HG03064 (cell line): ENCODE measurements around the gene SOSTDC1.
"Not testable (repeated sequence)": the region's sequence is repeated elsewhere in the genome, so short reads cannot be mapped to it uniquely, and the experiment has no call there.

Source experiments
- ATAC-seq: cut with Tn5 transposase; IDR thresholded peaks from one replicate; pipeline ENCODE4 v1.9.1; 2021; ENCODE audit warnings: low read depth; ENCODE audit not compliant: unreplicated experiment

Gene SOSTDC1

DNA sequence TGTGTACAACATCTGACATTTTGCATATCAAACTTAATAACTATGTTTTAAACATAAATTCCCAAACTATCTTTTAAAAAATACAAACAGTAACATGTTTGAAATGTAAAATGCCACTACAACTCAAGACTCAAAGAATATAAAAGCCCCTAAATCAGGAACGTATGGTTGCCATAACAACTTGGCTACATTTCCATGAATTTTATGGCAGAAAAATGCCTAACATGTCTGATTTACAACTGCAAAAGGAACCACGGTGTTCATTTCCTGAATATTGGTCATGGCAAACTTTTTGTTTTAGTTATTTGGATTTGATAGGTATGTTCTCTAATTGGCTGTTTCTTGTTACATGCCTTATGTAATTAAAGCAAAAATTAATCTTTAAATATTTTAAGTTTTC is 2.0 kb downstream of the SOSTDC1 start:
- no peak for ATAC-seq

- ATAC-seq, result no peak
Measured at GRCh38 chr7:16462431-16462889, 3.1 kb downstream of the SOSTDC1 start.

DNA sequence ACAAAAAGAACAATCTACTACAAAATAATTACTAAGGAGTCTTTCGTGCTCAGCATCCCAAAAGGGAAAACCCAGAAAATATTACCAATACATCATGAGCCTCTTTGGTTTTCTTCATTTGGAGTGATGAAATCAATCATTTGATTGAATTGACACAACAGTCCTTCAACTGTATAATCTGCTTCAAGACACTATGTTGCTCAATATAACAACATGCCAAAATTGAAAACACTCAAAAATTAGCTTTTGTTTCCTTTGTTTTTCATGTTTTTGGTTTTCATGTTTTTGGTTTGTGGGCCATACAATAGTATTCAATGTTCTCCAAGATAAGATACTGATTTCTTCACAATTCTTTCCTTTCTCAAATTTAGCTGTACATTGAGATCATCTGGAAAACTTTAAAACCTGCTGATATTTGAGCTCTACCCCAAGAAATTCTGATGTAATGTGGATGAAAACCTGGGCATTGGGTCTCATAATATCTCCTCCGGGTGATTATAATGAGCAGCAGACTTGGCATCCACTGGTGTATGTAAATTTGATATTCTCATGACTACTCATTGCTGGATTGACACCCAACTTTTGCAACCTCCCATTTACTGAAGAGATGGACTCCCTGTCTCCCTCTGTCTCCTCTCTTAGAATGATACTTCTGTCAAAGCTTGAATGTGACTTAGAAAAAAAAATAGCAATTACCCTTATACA is 4.6 kb downstream of the SOSTDC1 start:
- ATAC-seq, result no peak

GRCh38 chr7:16456303-16456702 is 9.2 kb downstream of the SOSTDC1 start:
- ATAC-seq, result not testable (repeated sequence)

DNA sequence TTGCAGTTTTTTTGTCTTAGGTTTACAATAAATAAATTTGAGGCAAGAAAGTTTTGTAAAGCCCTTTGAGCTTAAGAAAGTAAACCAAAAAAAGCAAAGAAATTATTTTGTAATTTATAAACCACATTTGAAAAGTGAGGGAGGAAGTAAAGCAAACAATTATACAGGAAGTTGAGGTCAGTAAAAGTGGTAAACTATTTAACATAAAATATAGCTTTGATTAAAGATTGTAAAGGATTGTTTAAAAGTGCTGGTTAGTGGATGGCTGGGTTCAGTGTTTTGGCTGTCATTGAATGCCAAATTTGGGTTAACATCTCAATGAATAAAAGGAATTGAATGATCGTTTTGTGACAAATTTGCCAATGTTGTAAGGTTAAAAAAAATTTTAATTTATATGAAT is 9.9 kb downstream of the SOSTDC1 start:
- ATAC-seq, result no peak

DNA sequence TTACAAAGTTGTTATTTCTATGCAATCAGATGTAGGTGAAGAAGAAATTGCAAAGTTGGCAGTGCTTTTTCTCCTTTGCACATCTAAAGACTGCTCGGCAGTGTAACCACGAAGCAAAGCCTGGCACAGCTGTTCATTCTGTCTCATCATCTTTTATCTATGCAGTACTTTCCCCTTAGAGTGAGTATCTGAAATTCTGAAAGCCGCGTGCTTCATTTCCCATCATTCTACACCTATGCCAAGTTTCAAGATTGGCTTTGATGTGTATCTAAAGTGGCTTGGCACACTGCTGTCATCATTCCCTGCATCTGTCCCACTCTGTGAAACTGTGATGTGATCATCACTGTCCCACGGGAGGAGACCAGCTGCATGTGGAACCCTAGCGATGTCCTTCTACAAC is 15.2 kb downstream of the SOSTDC1 start:
- ATAC-seq, result no peak

DNA sequence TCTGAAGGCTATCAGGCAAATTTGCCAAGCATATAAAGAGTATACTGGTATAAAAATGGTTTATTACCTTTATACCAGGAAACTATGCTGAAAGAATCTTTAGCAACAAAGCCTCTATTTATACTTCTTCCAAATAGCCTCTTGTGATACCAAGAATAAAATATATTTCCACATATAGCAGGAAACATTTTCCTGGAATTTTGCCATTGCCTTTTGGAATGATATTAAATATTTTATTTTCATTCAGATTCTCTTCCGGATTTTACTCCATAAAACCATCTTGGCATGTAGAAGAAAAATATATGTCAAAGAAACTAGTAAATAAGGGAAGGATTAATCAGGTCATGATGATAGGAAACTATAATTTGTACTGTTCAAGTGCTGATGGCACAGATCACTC is 17.7 kb downstream of the SOSTDC1 start:
- no peak for ATAC-seq

- ATAC-seq, result no peak
Measured at GRCh38 chr7:16446508-16446907, 19.0 kb downstream of the SOSTDC1 start.

DNA sequence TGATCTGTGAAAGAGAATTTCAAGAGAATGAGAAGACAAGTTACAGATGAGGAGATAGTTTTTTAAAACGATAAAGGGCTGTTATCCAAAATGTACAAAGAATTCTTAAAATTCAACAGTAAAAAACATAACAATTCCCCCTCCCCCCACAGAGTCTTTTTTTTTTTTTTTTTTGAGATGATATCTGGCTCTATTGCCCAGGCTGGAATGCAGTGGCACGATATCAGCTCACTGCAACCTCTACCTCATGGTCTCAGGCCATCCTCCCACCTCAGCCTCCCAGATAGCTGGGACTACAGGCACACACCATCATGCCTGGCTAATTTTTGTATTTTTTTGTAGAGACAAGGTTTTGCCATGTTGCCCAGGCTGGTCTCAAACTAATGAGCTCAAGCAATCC is 21.7 kb downstream of the SOSTDC1 start:
- not testable (repeated sequence) for ATAC-seq

DNA sequence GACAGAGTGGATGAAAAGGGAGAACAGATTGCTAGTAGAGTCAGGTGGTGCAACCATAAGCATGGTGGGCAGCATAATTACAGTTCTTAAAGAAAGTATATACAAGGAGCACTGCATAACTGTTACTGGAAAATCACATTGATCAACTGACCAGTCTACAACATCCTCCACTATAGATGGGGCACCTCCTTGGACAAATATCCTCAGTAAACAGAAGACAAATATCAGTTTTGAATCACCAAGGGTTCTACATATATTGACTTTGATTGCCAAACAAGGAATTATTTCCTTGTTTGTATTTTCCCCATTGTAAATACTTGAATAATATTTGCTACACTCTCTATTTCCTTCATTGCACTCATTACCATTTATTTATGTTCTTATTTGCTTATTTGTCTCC is 26.6 kb downstream of the SOSTDC1 start:
- no peak for ATAC-seq

DNA sequence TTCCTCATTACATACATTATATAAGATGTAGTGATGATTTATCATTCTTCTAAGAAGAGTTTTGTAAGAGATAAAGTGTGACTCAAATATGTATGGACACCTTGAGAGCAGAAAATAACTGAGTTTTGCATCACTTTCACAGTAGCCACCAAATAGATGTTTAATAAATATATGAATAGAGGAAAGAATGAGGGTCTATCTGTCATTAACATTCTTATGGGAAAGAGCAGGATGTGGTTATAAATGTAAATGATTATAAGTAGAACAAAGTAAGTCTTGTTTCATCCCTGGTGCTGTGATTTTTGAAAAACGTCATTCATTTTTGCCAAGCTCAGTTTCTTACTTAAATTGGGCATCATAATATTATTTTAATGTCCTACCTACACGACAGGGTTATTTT is 29.2 kb downstream of the SOSTDC1 start:
- ATAC-seq, result no peak

GRCh38 chr7:16433568-16434122 is 31.9 kb downstream of the SOSTDC1 start:
- ATAC-seq, result no peak

GRCh38 chr7:16432425-16432731 is 33.2 kb downstream of the SOSTDC1 start:
- ATAC-seq, result no peak

DNA sequence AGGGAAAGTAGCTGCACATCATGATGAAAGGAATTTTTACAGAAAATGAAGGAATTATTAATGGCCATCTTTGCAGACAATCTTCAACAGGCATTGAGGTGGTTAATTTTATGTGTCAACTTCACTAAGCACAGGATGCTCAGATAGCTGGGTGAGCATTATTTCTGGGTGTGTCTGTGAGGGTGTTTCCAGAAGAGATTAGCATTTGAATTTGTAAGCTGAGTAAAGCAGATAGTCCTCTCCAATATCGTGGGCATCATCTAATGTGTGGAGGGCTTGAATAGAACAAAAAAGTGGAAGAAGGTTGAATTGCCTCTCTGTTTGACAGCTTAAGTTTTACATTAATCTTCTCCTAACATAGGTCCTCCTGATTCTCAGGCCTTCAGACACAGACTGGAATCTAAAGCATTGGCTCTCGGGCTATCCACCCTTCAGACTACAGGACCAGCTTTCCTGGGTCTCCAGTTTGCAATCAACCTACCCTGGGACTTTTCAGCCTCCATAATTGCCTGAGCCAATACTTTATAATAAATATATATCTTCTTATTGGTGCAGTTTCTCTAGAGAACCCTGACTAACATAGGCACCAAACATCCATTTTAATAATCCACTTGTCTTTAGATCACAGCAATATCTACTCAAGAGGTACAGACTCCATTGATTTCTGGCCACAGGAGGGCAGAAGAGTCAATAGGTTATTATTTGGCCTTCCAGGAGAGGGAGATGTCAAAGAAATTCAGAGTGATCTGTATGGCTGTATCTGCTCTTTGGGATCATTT is 33.7 kb downstream of the SOSTDC1 start:
- ATAC-seq, result no peak

DNA sequence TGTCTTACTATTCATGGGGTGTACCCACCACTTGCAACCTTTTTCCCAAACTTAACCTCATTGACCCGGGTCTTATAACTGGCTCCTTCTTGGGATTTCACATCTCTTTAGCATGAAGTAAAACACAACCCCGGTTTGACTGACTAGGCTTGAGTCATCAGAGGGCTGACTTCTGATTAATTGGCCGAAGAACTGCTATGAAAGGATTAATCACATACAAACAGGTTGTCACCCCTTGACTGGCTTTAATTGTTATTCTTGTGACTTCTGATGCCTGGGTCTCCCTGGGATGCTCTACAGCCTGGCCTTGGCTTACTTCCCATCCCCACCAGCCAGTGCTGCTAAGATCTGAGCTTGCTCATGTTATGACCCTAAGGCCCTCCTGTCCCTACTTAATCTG is 35.4 kb downstream of the SOSTDC1 start:
- no peak for ATAC-seq

DNA sequence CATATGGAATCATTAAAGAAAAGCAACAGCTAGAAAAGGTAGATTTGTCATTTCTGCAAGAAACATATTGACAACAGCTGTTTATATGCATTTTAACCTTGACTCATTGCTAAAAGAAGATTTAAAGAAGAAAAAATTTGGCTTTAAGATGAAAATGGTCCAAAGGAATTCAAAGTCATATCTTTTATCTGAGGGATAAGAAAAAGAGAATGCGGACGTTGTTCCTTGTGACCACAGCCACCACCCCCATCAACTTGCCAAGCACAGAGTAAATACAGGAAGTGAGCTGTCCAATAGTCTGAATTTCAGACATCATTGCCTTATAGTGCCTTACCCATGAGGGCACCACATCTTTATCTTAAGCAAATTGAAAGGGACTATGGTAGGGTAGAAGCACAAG is 36.9 kb downstream of the SOSTDC1 start:
- no peak for ATAC-seq

GRCh38 chr7:16428182-16428581 is 37.4 kb downstream of the SOSTDC1 start:
- ATAC-seq, result no peak

- no peak for ATAC-seq
Measured at GRCh38 chr7:16423761-16424160, 41.8 kb downstream of the SOSTDC1 start.

GRCh38 chr7:16422917-16423316 is 42.6 kb downstream of the SOSTDC1 start:
- no peak for ATAC-seq

- no peak for ATAC-seq
Measured at GRCh38 chr7:16422103-16422435, 43.5 kb downstream of the SOSTDC1 start.

DNA sequence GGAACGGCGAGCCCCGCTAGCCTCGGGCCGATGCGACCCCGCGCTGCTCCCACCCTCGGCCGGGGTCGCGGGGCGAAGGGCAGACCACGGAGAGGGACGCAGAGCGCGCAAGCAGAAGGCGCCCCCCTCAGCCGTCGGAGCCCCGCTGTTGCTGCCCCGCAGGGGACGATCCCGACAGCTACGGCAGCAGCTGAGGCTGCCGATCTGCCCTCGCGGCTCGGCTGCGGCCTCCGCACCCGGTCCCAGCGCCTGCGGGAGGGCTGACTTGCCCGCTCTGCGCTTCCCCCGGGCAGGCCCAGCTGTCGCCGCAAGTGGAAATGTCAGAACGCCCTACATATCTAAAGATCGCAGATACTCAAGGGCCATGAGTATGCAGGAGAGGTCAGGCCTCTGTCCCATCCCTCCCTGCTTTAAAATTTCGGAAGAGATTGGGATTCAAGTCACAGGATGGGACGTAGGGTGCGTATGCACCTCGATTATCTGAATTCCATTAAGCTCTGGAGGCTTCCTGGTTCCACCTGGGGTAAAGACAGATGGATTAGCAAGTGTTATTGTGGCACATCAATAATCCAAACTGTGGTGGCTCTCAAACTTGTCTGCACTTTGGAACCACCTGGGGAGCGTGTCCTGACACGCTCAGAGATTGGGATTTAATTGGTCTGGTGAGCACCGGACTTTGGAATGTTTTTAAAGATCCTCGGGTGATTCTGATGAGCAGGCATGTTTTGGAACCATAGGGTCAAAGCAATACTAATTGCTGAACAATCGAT is 44.0 kb downstream of the SOSTDC1 start, which contains the start of gene CRPPA:
TSS of gene CRPPA (minus strand) at position 206 of the 770 bp plus-strand sequence. CDS start 216 bp downstream, outside the sequence.
- ATAC-seq, result peak; percentile 38
